ENCODE data around the gene LGR4. TPM values are rescaled to one million over a fixed set of nuclear protein-coding genes. Genes with fewer than 3 reads are reported as not detected.

LGR4 gene
- total RNA-seq, 1 donor from 2014 or later = 39.6 TPM

GRCh38 chr11:27355575-27356104 lies 117.0 kb downstream of the LGR4 start:
- Mint-ChIP-seq H3K4me1 (ENCODE audit: unreplicated experiment) (peaks cover 24% of the 10 kb centered on the region), H3K4me3 (no peak overlapping the region), H3K27ac (no peak overlapping the region), H3K27me3 (no peaks in the 10 kb centered on the region), H3K9me3 (peaks cover 5% of the 10 kb centered on the region), H3K36me3 (peaks cover 15% of the 10 kb centered on the region)
- no peak for DNase-seq (ENCODE audit: extremely low spot score, unreplicated experiment)
- no peak for TF ChIP-seq CTCF (conservative IDR thresholded peaks at IDR 0.05)

- no peak overlapping the region for H3K4me3 Mint-ChIP-seq
- H3K4me1 Mint-ChIP-seq (ENCODE audit: unreplicated experiment) = peaks cover 26% of the 10 kb centered on the region
- peaks cover 23% of the 10 kb centered on the region for H3K36me3 Mint-ChIP-seq
- TF ChIP-seq CTCF (conservative IDR thresholded peaks at IDR 0.05) = no peak
- peaks cover 5% of the 10 kb centered on the region for H3K9me3 Mint-ChIP-seq
- no peaks in the 10 kb centered on the region for H3K27me3 Mint-ChIP-seq
- no peak for DNase-seq (ENCODE audit: extremely low spot score, unreplicated experiment)
- H3K27ac Mint-ChIP-seq = no peak overlapping the region
Measured at GRCh38 chr11:27354359-27354965, 118.1 kb downstream of the LGR4 start.

GRCh38 chr11:27353593-27354358 lies 118.8 kb downstream of the LGR4 start:
- peaks cover 18% of the 10 kb centered on the region for H3K36me3 Mint-ChIP-seq
- H3K4me1 Mint-ChIP-seq (ENCODE audit: unreplicated experiment) = peaks cover 20% of the 10 kb centered on the region
- no peaks in the 10 kb centered on the region for H3K27me3 Mint-ChIP-seq
- no peak overlapping the region for H3K27ac Mint-ChIP-seq
- no peak for TF ChIP-seq CTCF (conservative IDR thresholded peaks at IDR 0.05)
- DNase-seq (ENCODE audit: extremely low spot score, unreplicated experiment) = no peak
- no peak overlapping the region for H3K4me3 Mint-ChIP-seq
- no peaks in the 10 kb centered on the region for H3K9me3 Mint-ChIP-seq

- H3K27me3 Mint-ChIP-seq = no peaks in the 10 kb centered on the region
Measured at GRCh38 chr11:27352781-27353180, 119.8 kb downstream of the LGR4 start.

GRCh38 chr11:27350511-27350910 lies 122.1 kb downstream of the LGR4 start:
- no peaks in the 10 kb centered on the region for H3K9me3 Mint-ChIP-seq
- H3K27me3 Mint-ChIP-seq = no peaks in the 10 kb centered on the region
- no peak overlapping the region for H3K4me3 Mint-ChIP-seq
- peaks cover 19% of the 10 kb centered on the region for H3K36me3 Mint-ChIP-seq
- no peak for DNase-seq (ENCODE audit: extremely low spot score, unreplicated experiment)
- no peak for TF ChIP-seq CTCF (conservative IDR thresholded peaks at IDR 0.05)
- no peak overlapping the region for H3K27ac Mint-ChIP-seq
- H3K4me1 Mint-ChIP-seq (ENCODE audit: unreplicated experiment) = peaks cover 27% of the 10 kb centered on the region

More at GRCh38 chr11:27352781-27353180, 119.8 kb downstream of the LGR4 start:
- DNase-seq (ENCODE audit: extremely low spot score, unreplicated experiment) = no peak
- H3K9me3 Mint-ChIP-seq = no peaks in the 10 kb centered on the region
- no peak for TF ChIP-seq CTCF (conservative IDR thresholded peaks at IDR 0.05)
- H3K27ac Mint-ChIP-seq = no peak overlapping the region
- H3K4me3 Mint-ChIP-seq = no peak overlapping the region
- peaks cover 20% of the 10 kb centered on the region for H3K4me1 Mint-ChIP-seq (ENCODE audit: unreplicated experiment)
- H3K36me3 Mint-ChIP-seq = peaks cover 13% of the 10 kb centered on the region

Data from type B pancreatic cell (in vitro differentiated cells).